Measurements from ENCODE around the gene MED13L. TPM values are rescaled to one million over a fixed set of nuclear protein-coding genes. Genes with fewer than 3 reads are reported as not detected.
A peak's percentile ranks its signal among the peaks of the same experiment; 100 is the strongest.

The MED13L gene
- total and polyA plus RNA-seq, 8 donors = 92.4 to 123 (median 97.0) TPM

DNA sequence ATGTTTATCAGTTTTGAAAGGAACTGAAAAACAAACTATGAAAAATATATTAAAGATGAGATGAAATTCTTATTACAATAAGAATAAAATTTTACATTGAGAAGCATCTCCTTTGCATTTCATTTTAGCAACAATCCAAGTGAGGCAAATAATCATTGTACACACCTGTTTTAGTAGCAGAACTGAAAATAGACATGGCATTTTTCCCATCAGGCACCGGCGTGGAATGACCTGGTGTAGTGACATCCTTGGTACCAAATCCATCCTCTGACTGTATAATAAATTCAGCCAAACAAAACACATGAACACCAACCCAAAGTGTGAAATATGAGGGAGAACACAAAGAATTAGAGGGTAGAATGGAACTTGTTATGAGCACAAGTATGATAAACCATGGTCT lies 271.4 kb downstream of the MED13L start:
- ATAC-seq = no peak
- TF ChIP-seq, protein P1, sequence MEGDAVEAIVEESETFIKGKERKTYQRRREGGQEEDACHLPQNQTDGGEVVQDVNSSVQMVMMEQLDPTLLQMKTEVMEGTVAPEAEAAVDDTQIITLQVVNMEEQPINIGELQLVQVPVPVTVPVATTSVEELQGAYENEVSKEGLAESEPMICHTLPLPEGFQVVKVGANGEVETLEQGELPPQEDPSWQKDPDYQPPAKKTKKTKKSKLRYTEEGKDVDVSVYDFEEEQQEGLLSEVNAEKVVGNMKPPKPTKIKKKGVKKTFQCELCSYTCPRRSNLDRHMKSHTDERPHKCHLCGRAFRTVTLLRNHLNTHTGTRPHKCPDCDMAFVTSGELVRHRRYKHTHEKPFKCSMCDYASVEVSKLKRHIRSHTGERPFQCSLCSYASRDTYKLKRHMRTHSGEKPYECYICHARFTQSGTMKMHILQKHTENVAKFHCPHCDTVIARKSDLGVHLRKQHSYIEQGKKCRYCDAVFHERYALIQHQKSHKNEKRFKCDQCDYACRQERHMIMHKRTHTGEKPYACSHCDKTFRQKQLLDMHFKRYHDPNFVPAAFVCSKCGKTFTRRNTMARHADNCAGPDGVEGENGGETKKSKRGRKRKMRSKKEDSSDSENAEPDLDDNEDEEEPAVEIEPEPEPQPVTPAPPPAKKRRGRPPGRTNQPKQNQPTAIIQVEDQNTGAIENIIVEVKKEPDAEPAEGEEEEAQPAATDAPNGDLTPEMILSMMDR (IDR thresholded peaks at IDR 0.05) = no peak
- intact Hi-C loops (cut with DNase I) = no loop called here
- Histone ChIP-seq H3K27ac (no peak overlapping the region), H3K9me3 (no peaks in the 10 kb centered on the region), H3K4me1 (no peaks in the 10 kb centered on the region), H3K4me3 (no peak overlapping the region), H3K27me3 (no peaks in the 10 kb centered on the region), H3K36me3 (peaks cover 0 to 83% of the 10 kb centered on the region in 2 donors)
- DNase-seq = no peak

DNA sequence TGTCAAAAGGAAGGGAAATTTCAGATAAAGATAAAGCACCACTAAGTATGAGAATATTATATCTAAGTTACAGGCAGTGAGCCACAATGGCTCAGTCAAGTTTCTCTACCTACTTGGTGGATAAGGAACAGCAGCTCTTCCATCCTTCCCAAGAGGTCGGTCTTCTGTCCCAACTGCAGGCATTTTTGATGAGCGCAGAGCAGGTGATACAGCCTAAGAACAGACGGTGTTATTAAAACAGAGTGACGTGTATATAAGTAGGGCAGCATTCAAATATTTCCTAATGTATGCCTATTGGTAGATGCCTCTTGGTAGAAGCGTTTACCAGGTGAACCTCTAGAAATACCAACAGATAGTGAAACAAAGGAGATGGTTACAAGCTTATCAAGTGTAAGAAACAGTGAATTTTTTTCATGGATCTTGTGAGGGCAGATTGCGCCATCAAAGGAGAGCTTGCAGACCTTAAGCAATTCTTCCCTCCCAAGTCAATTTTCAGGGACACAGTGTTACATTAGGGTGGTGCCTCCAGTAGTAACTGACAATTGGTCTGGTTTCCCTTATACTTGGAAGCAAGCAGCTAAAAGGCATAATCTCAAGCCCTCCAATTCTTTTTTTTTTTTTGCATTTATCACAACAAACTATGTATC lies 274.5 kb downstream of the MED13L start:
- ATAC-seq (peak; percentile 10), DNase-seq (no peak)
- H3K4me1 ChIP-seq = peaks cover 10 to 12% of the 10 kb centered on the region in 2 donors
- no peaks in the 10 kb centered on the region for H3K9me3 ChIP-seq
- TF ChIP-seq, protein P1 (IDR thresholded peaks at IDR 0.05) = no peak
- H3K4me3 ChIP-seq = no peak overlapping the region
- no peaks in the 10 kb centered on the region for H3K27me3 ChIP-seq
- no peak overlapping the region for H3K27ac ChIP-seq
- H3K36me3 ChIP-seq = peaks cover 0 to 57% of the 10 kb centered on the region in 2 donors
- intact Hi-C loops (cut with DNase I) = no loop called here

DNA sequence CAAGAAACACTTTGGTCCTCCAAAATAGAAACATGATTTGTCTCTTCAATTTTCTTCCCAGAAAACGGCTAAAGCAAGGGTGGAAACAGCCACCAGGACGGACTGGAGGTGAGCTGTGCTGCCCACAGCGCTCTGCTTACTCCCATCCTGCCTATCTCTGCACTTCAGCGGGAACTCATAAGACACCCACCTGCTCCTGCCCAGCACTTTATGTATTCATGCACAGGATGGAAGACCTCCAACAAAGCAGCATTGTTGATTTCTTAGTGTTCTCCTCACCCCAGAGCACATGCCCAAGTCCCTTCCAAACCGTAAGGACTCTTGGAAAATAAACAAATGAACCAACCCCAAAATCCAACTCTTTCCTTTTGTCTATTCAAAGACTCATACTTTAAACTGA lies 277.2 kb downstream of the MED13L start:
- no peak for DNase-seq
- Histone ChIP-seq H3K9me3 (no peaks in the 10 kb centered on the region), H3K4me1 (peaks cover 10 to 12% of the 10 kb centered on the region in 2 donors), H3K27ac (no peak overlapping the region), H3K4me3 (no peak overlapping the region), H3K36me3 (peaks cover 0 to 54% of the 10 kb centered on the region in 2 donors), H3K27me3 (no peaks in the 10 kb centered on the region)
- ATAC-seq = no peak
- TF ChIP-seq, protein P1 (IDR thresholded peaks at IDR 0.05) = no peak
- intact Hi-C loops (cut with DNase I) = no loop called here

DNA sequence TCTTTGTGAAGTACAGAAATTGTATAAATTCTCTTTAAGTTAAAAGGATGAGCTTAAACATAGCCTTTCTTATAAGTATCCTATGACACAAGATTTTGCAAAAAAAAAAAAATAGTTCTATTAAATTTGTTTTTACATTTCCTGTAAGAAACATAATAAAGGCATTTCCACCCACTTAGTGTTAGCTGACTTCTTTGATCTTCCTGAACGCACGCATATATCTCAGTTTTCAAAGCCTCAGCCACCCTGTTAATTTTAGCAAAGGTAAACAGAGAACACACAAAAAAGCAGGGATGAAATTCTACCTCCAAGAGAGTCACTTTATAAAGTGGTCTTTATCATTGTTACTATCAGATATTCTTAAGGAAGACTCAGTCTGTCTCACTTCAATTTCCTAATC lies 277.9 kb downstream of the MED13L start:
- intact Hi-C loops (cut with DNase I) = no loop called here
- Histone ChIP-seq H3K27me3 (no peaks in the 10 kb centered on the region), H3K36me3 (peaks cover 0 to 55% of the 10 kb centered on the region in 2 donors), H3K4me3 (no peak overlapping the region), H3K4me1 (peaks cover 10 to 12% of the 10 kb centered on the region in 2 donors), H3K9me3 (no peaks in the 10 kb centered on the region), H3K27ac (no peak overlapping the region)
- no peak for DNase-seq
- ATAC-seq = no peak
- TF ChIP-seq, protein P1 (IDR thresholded peaks at IDR 0.05) = no peak

DNA sequence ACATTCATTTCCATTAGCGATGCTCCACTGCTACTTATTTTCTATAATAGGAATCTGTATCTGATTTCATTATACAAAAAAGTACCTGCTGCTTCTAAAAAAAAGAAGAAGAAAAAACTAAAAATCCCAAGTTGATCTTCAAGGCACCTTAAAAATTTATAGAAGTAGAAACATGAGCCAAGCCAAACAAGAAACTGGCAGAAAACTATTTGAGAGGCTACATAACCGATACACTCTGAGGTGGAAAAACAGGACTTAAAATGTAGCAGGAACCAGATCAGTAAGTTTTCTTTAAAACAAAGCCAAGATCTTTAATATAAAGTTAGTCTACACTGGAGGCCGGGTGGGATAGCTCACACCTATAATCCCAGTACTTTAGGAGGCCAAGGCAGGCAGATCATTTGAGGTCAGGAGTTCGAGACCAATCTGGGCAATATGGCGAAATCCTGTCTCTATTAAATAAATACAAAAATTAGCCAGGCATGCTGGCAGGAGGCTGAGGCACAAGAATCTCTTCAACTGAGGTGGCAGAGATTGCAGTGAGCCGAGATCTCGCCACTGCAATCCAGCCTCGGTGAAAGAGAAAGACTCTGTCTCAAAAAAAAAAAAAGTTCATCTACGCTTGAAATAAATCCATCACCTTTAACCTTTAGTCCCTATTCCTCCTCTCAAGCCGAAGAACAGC lies 278.6 kb downstream of the MED13L start:
- Histone ChIP-seq H3K36me3 (peaks cover 0 to 61% of the 10 kb centered on the region in 2 donors), H3K27ac (peak overlapping the region in 1 of 2 donors; percentile 4), H3K27me3 (no peaks in the 10 kb centered on the region), H3K4me1 (peaks cover 10 to 12% of the 10 kb centered on the region in 2 donors), H3K4me3 (no peak overlapping the region), H3K9me3 (no peaks in the 10 kb centered on the region)
- DNase-seq = peak in 1 of 4 donors; percentile 53
- TF ChIP-seq, protein P1 (IDR thresholded peaks at IDR 0.05) = no peak
- peak; percentile 47 for ATAC-seq
- intact Hi-C loops (cut with DNase I) = no loop called here

All from left lung (tissue), 10 donors.